Omental fat pad (tissue), 4 donors: ENCODE measurements around the gene RERGL. TPM values are rescaled to one million over a fixed set of nuclear protein-coding genes. Genes with fewer than 3 reads are reported as not detected.

Experiments used
- total RNA-seq, 4 donors: library from RNA; depleted of rRNA; stranded (reverse); fragments of >200 nt; gene quantifications; one replicate each; pipeline ENCODE4 v1.1.0, GENCODE V29; 2016

Gene RERGL
- total RNA-seq, 4 donors from 2014 or later = 3.3 to 29.2 (median 3.7) TPM; not detected in 1

Other genes with a start within 250 kb of the RERGL start
- under 1 TPM; 0.12 to 0.47 (median 0.19) TPM for gene PIK3C2G, start 171.3 kb upstream of the RERGL start, total RNA-seq